GM12878 (cell line): ENCODE results near the gene KLF12. TPM values are rescaled to one million over a fixed set of nuclear protein-coding genes. Genes with fewer than 3 reads are reported as not detected.

Experiments used
- ATAC-seq: fragments of 200-7000 bp; cut with Tn5 transposase; 3 replicates; pipeline ENCODE4 v1.9.1; 2020; ENCODE audit warnings: mild to moderate bottlenecking, moderate library complexity
- BruUV-seq: library from RNA; stranded (reverse); fragments of 400-500 nt; replicated peaks from 2 replicates; lab custom pipeline; 2021; lab: Mats Ljungman, UMichigan
- CTCF ChIA-PET: fragments of 300-600 bp; sonication (Branson Sonifier 250); formaldehyde crosslinking; extraction: SDS; loops from one replicate; lab custom pipeline; 2021; ENCODE audit warnings: inconsistent platforms; lab: Yijun Ruan, JAX
- POLR2A ChIA-PET: fragments of 350-600 bp; formaldehyde crosslinking; extraction: SDS; loops from one replicate; lab custom pipeline; 2021; ENCODE audit warnings: inconsistent platforms; lab: Charles Lee
- RAD21 ChIA-PET: fragments of 300-600 bp; sonication (Branson Sonifier 250); formaldehyde crosslinking; loops from one replicate; lab custom pipeline; 2023; ENCODE audit warnings: antibody characterized with exemption; ENCODE audit not compliant: unreplicated experiment; lab: Charles Lee
- SMC1A ChIA-PET: fragments of 300-600 bp; sonication (Branson Sonifier 250); formaldehyde crosslinking; loops from one replicate; lab custom pipeline; 2023; ENCODE audit not compliant: unreplicated experiment, uncharacterized antibody; lab: Charles Lee
- DNase-seq: peaks from one replicate; pipeline ENCODE4 v3.0.0-alpha.2; 2011; ENCODE audit warnings: low read depth, low spot score
- FAIRE-seq: peaks from 3 replicates; lab custom pipeline; 2011; peaks lifted over from hg19 to GRCh38; lab: Jason Lieb, UNC
- H2AFZ ChIP-seq: 2 replicates; pipeline ENCODE4 v1.6.0; 2011; ENCODE audit warnings: low read depth, low read length, control low read depth; ENCODE audit not compliant: control insufficient read depth
- H3K27ac ChIP-seq: 2 replicates; pipeline ENCODE4 v1.5.1; 2011; ENCODE audit warnings: control low read depth; ENCODE audit not compliant: control insufficient read depth, insufficient read depth
- H3K27me3 ChIP-seq, 2 experiments: replicated peaks in 1 of 2; 2 replicates each; pipeline versions ENCODE4 v1.6.0 to v1.6.1; 2011; ENCODE audit warnings: low read length in 1 of 2; ENCODE audit not compliant: control insufficient read depth in 2 of 2, insufficient read depth in 2 of 2
- H3K36me3 ChIP-seq, 2 experiments: 2 replicates each; pipeline ENCODE4 v1.5.1; 2011; ENCODE audit warnings: low read length in 1 of 2; ENCODE audit not compliant: control insufficient read depth in 2 of 2, insufficient read depth in 2 of 2
- H3K4me1 ChIP-seq: 2 replicates; pipeline ENCODE4 v1.6.1; 2011; ENCODE audit warnings: mild to moderate bottlenecking, low read length, moderate library complexity, mixed read lengths; ENCODE audit not compliant: control insufficient read depth, insufficient read depth
- H3K4me2 ChIP-seq: 2 replicates; pipeline ENCODE4 v1.6.0; 2011; ENCODE audit warnings: control low read depth; ENCODE audit not compliant: control insufficient read depth, insufficient read depth
- H3K4me3 ChIP-seq: fragments of 200-600 bp; sonication (generic); 2 replicates; pipeline ENCODE4 v1.5.1; 2016
- H3K79me2 ChIP-seq: 2 replicates; pipeline ENCODE4 v1.6.0; 2011; ENCODE audit warnings: low read length; ENCODE audit not compliant: control insufficient read depth, insufficient read depth
- H3K9ac ChIP-seq: 2 replicates; pipeline ENCODE4 v1.8.0; 2011; ENCODE audit warnings: low read length, control low read depth, mixed read lengths; ENCODE audit not compliant: control insufficient read depth, insufficient read depth
- H3K9me3 ChIP-seq: replicated peaks from 3 replicates; pipeline ENCODE4 v1.5.1; 2011; ENCODE audit warnings: mild to moderate bottlenecking, low read length; ENCODE audit not compliant: control insufficient read depth, insufficient read depth
- H4K20me1 ChIP-seq: 2 replicates; pipeline ENCODE4 v1.6.0; 2011; ENCODE audit not compliant: control insufficient read depth, insufficient read depth
- BHLHE40 ChIP-seq, 2 experiments: fragments of 450-650 bp in 1 of 2; IDR thresholded peaks; 2 replicates each; pipeline ENCODE4 v1.6.1; 2011 to 2017; ENCODE audit warnings: low read depth in 2 of 2, borderline replicate concordance in 1 of 2, improper control_type of control experiment in 1 of 2, low read length in 1 of 2, mild to moderate bottlenecking in 1 of 2
- FOXM1 ChIP-seq: IDR thresholded peaks from 2 replicates; pipeline ENCODE4 v1.6.1; 2012; ENCODE audit warnings: low read depth, mild to moderate bottlenecking, inconsistent platforms, low read length, moderate library complexity
- MLLT1 ChIP-seq: fragments of 450-650 bp; IDR thresholded peaks from 2 replicates; pipeline ENCODE4 v1.6.1; 2016; ENCODE audit warnings: mild to moderate bottlenecking
- RUNX3 ChIP-seq: IDR thresholded peaks from 2 replicates; pipeline ENCODE4 v1.6.1; 2012; ENCODE audit warnings: low read length, inconsistent platforms
- YY1 ChIP-seq: IDR thresholded peaks from 2 replicates; pipeline ENCODE4 v1.6.1; 2011; ENCODE audit warnings: low read depth, mild to moderate bottlenecking, low read length
- ZNF384 ChIP-seq: IDR thresholded peaks from 2 replicates; pipeline ENCODE4 v1.6.1; 2012; ENCODE audit warnings: low read depth, mild to moderate bottlenecking, low read length, improper control_type of control experiment, borderline replicate concordance
- WGBS: methylation state at CpG from one replicate; pipeline ENCODE4 v1.1.6; 2016; ENCODE audit warnings: low lambda C conversion rate; ENCODE audit not compliant: insufficient replicate concordance, insufficient coverage; ENCODE audit errors: missing lambda C conversion rate; 5-methylcytosine and 5-hydroxymethylcytosine counted together
- in situ Hi-C: fragments of 300-500 bp; cut with MboI; formaldehyde crosslinking; loops from 9 replicates; pipeline ENCODE4 v1.14.3; 2018; ENCODE audit warnings: mixed read lengths
- intact Hi-C: fragments of 100-400 bp; cut with micrococcal nuclease; formaldehyde crosslinking; loops from one replicate; pipeline ENCODE4 v1.14.2; 2022; ENCODE audit not compliant: unreplicated experiment
- polyA plus RNA-seq, 11 experiments: library from polyadenylated mRNA; depleted of rRNA in 4 of 11; unstranded in 6 of 11; stranded (reverse) in 5 of 11; fragments of >200 nt; fragmentation: Nextera tagmentation in 4 of 11; fragmentation: Illumina TruSeq in 1 of 11; extraction: Ambion mirVana in 4 of 11; extraction: Trizol in 1 of 11; gene quantifications; 1 replicate in 1 of 11; 2 replicates in 10 of 11; pipeline versions ENCODE4 v1.2.1 to v1.2.3, GENCODE V29; 2011 to 2016; ENCODE audit warnings: inconsistent platforms in 2 of 11, missing spikeins in 2 of 11, low read depth in 1 of 11
- total RNA-seq, 4 experiments: library from RNA; depleted of rRNA in 3 of 4; stranded (reverse); fragments of >200 nt in 3 of 4; fragmentation: Illumina TruSeq in 1 of 4; extraction: Trizol in 1 of 4; gene quantifications; 2 replicates each; pipeline versions ENCODE4 v1.2.1 to v1.2.3, GENCODE V29; 2013 to 2021
- TF ChIP-seq, protein P1 (sequence below): IDR thresholded peaks from 2 replicates; pipeline ENCODE4 v1.6.1; 2012; ENCODE audit warnings: low read depth, low read length, improper control_type of control experiment
- TF ChIP-seq, protein P2 (sequence below): fragments of 450-650 bp; IDR thresholded peaks from 2 replicates; pipeline ENCODE4 v1.6.1; 2017; ENCODE audit warnings: mild to moderate bottlenecking

The KLF12 gene
- total and polyA plus RNA-seq, 10 of the 15 experiments (the other 5 are each of a cell fraction or from before 2014, with no cell fraction given): 0.11 to 11.4 (median 0.98) TPM

DNA sequence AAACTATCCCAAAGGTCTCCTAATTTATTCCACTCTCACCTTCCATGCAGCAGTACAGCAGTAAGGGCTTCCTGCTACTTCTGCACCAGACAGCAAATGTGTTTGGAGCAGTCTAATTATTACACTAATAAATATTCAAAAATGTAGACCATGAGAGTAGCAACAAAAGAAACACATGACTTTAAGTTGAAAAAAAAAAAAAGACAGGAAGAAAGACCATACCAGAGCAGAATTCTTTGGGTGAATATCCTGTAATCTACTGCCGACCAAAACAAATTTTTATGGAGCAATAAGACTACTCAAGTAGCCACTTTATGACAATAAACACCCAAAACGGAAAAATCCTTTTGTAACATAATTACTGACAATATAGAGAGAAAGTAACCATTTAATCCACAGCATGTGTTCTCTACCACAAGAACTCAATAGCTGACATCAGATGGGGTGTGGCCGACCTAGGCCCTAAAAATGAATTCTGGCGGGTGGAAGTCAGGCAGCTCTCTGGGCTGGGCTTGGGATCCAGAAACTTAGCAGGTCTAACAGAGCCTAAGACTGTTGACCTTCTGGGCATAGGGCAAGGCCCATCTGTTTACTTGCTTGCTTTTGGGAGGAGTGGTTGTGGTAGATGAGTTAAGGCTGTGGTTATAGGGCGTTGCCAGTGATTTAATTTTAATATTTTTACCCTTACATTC lies 4.6 kb downstream of the KLF12 start:
- H3K36me3 ChIP-seq: no peaks in the 10 kb centered on the region
- H3K27ac ChIP-seq: no peak overlapping the region
- TF ChIP-seq RUNX3: peak; percentile 26; the same call in 1 of the 2 replicates
- TF ChIP-seq, protein P1, sequence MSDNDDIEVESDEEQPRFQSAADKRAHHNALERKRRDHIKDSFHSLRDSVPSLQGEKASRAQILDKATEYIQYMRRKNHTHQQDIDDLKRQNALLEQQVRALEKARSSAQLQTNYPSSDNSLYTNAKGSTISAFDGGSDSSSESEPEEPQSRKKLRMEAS: no peak
- no peak for TF ChIP-seq FOXM1
- TF ChIP-seq YY1: no peak
- TF ChIP-seq BHLHE40 (IDR thresholded peaks at IDR 0.05; ENCODE audit: borderline replicate concordance in 1 of 2, low read depth in 2 of 2, low read length in 1 of 2): no peak
- 0 out of 2 replicates have a peak, but pooled peaks have one; percentile 31 for TF ChIP-seq ZNF384
- TF ChIP-seq MLLT1: no peak
- TF ChIP-seq, protein P2, sequence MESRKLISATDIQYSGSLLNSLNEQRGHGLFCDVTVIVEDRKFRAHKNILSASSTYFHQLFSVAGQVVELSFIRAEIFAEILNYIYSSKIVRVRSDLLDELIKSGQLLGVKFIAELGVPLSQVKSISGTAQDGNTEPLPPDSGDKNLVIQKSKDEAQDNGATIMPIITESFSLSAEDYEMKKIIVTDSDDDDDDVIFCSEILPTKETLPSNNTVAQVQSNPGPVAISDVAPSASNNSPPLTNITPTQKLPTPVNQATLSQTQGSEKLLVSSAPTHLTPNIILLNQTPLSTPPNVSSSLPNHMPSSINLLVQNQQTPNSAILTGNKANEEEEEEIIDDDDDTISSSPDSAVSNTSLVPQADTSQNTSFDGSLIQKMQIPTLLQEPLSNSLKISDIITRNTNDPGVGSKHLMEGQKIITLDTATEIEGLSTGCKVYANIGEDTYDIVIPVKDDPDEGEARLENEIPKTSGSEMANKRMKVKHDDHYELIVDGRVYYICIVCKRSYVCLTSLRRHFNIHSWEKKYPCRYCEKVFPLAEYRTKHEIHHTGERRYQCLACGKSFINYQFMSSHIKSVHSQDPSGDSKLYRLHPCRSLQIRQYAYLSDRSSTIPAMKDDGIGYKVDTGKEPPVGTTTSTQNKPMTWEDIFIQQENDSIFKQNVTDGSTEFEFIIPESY: 0 out of 2 replicates have a peak, but pooled peaks have one; percentile 24
- H2AFZ ChIP-seq: no peak overlapping the region
- DNase-seq (no peak), ATAC-seq (no peak), FAIRE-seq (no peak)
- H3K27me3 ChIP-seq: no peaks in the 10 kb centered on the region
- no TSS peak for BruUV-seq
- CTCF ChIA-PET: interaction anchor here (1.2 kb wide), 1 partner anchor 28 kb away, joined by 3 read pairs; no protein-coding TSS in a partner anchor
- H4K20me1 ChIP-seq: no peaks in the 10 kb centered on the region
- 25% methylated on average over 5 of the region's 5 CpGs for WGBS
- RAD21 ChIA-PET: interaction anchor here (3.0 kb wide), 1 partner anchor 67 kb away, joined by 12 read pairs; no protein-coding TSS in a partner anchor
- POLR2A ChIA-PET: interaction anchor here (0.8 to 1.1 kb wide), 2 partner anchors 216 to 217 kb away, joined by 3 read pairs; no protein-coding TSS in a partner anchor
- no peaks in the 10 kb centered on the region for H3K4me1 ChIP-seq
- H3K9ac ChIP-seq: no peak overlapping the region
- SMC1A ChIA-PET: interaction anchor here (0.9 to 2.9 kb wide), 4 partner anchors 8 to 1289 kb away, joined by 3 to 21 read pairs (median 3); no protein-coding TSS in a partner anchor
- in situ Hi-C loops (no loop called here), intact Hi-C loops (loop anchor here (10.0 kb wide), 1 partner anchor 165 kb away; no protein-coding TSS in a partner anchor)
- peaks cover 27% of the 10 kb centered on the region for H3K79me2 ChIP-seq
- H3K9me3 ChIP-seq: no peaks in the 10 kb centered on the region; the same call in 2 of the 3 replicates
- no peak overlapping the region for H3K4me3 ChIP-seq
- H3K4me2 ChIP-seq: peak overlapping the region; percentile 17; the same call in 1 of the 2 replicates
